GM21619 (cell line): ENCODE results near the gene TCERG1L.

Source experiments
- ATAC-seq: cut with Tn5 transposase; IDR thresholded peaks from one replicate; pipeline ENCODE4 v1.9.1; 2021; ENCODE audit not compliant: unreplicated experiment

TCERG1L gene

GRCh38 chr10:131231323-131231964 lies 80.1 kb downstream of the TCERG1L start:
- ATAC-seq, result no peak

GRCh38 chr10:131230641-131231322 lies 80.7 kb downstream of the TCERG1L start:
- ATAC-seq, result no peak

- no peak for ATAC-seq
Observed at GRCh38 chr10:131230166-131230565, 81.4 kb downstream of the TCERG1L start.

- no peak for ATAC-seq
Observed at GRCh38 chr10:131227163-131227740, 84.3 kb downstream of the TCERG1L start.

- ATAC-seq, result no peak
Observed at GRCh38 chr10:131226446-131227162, 84.9 kb downstream of the TCERG1L start.

- ATAC-seq, result no peak
Observed at GRCh38 chr10:131224106-131224505, 87.4 kb downstream of the TCERG1L start.

- no peak for ATAC-seq
Observed at GRCh38 chr10:131223422-131223821, 88.1 kb downstream of the TCERG1L start.

- no peak for ATAC-seq
Observed at GRCh38 chr10:131222986-131223385, 88.5 kb downstream of the TCERG1L start.

GRCh38 chr10:131221632-131222277 lies 89.8 kb downstream of the TCERG1L start:
- no peak for ATAC-seq

GRCh38 chr10:131220601-131221171 lies 90.8 kb downstream of the TCERG1L start:
- no peak for ATAC-seq

GRCh38 chr10:131219955-131220489 lies 91.5 kb downstream of the TCERG1L start:
- ATAC-seq, result no peak

GRCh38 chr10:131219584-131219886 lies 92.0 kb downstream of the TCERG1L start:
- no peak for ATAC-seq

- no peak for ATAC-seq
Observed at GRCh38 chr10:131218811-131219583, 92.5 kb downstream of the TCERG1L start.

GRCh38 chr10:131216681-131217230 lies 94.8 kb downstream of the TCERG1L start:
- ATAC-seq, result no peak

GRCh38 chr10:131215776-131216175 lies 95.7 kb downstream of the TCERG1L start:
- no peak for ATAC-seq

- ATAC-seq, result no peak
Observed at GRCh38 chr10:131214521-131215244, 96.8 kb downstream of the TCERG1L start.

- no peak for ATAC-seq
Observed at GRCh38 chr10:131213741-131214505, 97.6 kb downstream of the TCERG1L start.

- no peak for ATAC-seq
Observed at GRCh38 chr10:131212763-131213325, 98.7 kb downstream of the TCERG1L start.
